Activated CD4-positive, alpha-beta T cell treated with anti-CD3 and anti-CD28 coated beads, Interleukin-2, amount 50 U/mL, for 16 hours (primary cell): ENCODE measurements around the gene PKIB.
"Not testable (repeated sequence)": the region's sequence is repeated elsewhere in the genome, so short reads cannot be mapped to it uniquely, and the experiment has no call there.

Experiments used
- DNase-seq: peaks from one replicate; pipeline ENCODE4 v3.0.0-alpha.2; 2020

The PKIB gene

GRCh38 chr6:122621638-122622037 is 11.4 kb downstream of the PKIB start:
- DNase-seq: no peak

GRCh38 chr6:122622479-122622878 is 12.3 kb downstream of the PKIB start:
- no peak for DNase-seq

GRCh38 chr6:122623279-122623678 is 13.1 kb downstream of the PKIB start:
- DNase-seq: no peak

- DNase-seq: no peak
These were observed 14.6 kb downstream of the PKIB start for GRCh38 chr6:122624853-122625252.

DNA sequence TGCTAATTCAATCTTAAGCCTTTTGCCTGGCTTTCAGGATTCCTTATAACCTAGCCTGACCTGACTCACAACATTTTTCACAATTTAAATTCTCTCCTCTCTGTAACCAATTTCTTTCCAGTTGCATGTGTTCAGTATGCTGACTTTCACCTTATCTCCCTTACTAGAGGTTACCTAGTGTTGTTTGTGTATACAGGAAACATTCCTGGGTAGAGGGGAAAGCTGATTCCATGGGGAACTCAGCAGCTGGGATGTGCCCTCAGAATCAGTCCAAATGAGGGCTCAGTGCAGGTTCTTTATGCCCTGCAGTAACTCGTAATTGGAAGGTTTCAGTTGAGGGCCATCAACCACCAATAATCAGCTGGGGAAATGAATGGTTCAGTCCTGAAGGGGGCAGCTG is 18.5 kb downstream of the PKIB start:
- no peak for DNase-seq

DNA sequence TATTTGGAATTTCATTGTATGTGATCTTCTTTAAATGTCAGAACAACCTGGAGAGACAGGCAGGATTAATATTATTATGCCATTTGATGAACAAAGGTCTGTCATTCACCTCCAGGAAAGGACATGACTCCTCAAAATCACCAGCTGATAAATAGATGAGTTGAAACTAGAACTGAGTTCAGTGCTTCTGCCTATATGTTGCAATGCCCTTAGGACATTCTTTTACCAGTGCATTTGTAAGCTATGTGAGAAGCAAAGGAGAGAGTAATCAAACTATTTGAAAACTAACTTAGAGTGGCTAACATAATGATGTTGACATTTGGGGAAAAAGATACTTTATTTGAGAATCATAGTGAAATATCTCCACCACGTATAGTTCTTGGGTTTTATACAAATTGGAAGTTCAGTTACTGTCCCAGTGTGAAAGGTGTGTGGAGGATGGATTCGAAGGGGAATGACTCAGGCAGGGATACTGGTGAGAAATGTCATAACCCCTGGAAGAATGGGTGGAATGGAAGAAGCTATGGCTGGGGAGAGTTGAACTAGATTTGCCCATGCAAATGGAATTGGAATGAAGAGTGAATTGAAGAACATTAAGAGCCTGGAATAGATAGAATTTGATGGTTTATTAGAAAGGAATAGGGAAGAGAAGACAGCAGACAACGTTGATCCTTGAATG is 21.5 kb downstream of the PKIB start:
- no peak for DNase-seq

DNA sequence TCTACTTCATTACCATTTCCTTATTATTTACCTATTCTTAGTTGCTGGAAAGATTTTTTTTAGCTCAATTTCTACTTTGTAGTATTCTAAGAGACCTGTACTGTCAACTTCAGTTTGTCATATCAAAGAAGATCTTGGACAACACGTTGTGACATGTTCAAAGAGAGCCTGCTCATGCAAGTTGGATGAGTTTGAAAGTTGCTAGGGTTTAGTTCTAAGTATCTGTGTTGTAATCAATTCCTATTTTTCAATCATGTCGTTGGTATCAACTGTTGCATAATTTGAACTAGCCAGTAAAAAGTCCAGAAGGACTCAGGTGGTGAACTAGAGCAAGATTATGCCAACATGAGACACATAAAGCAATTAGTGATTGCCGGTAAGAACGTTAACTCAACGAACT is 30.2 kb downstream of the PKIB start:
- DNase-seq: no peak

- DNase-seq: no peak
These were observed 31.6 kb downstream of the PKIB start for GRCh38 chr6:122641819-122642218.

DNA sequence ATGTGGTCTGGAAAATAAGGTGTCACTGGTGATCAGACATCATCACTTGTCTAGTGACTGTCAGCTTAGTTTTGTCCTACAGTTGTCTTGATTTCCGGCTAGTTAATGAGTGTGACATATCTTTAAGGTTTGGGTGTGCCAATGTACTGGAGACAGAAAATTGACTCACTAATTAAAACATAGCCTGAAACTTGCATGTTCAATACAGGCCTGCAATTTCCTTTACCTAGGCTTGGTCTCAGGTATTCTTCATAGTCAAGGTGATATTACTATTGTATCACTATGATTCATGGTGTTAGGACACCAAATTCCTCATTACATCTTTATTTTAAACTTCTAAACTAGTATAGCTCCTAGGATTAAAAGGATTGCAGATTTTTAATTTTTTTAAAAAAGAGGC is 32.4 kb downstream of the PKIB start:
- DNase-seq: not testable (repeated sequence)

DNA sequence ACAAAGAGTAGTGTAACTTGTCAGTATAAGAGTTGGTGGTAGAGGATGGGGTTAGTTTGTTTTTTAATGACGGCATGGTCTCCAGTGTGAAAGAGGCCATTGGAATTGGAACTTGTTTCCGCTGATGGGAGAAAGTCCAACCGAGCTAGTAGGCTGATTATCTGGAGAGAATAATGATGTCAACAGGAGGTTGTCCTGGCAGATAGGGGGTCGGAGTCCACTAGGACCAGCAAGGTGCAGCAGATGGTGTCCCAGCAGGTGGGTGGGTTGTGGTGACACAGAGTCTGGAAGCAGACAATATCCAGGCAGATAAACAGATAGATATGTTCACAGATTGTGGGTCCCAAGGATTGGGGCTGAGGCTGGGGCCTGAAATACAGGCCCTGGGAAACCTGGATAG is 35.1 kb downstream of the PKIB start:
- no peak for DNase-seq

GRCh38 chr6:122647765-122648164 is 37.6 kb downstream of the PKIB start:
- DNase-seq: no peak

GRCh38 chr6:122648726-122649125 is 38.5 kb downstream of the PKIB start:
- DNase-seq: no peak

DNA sequence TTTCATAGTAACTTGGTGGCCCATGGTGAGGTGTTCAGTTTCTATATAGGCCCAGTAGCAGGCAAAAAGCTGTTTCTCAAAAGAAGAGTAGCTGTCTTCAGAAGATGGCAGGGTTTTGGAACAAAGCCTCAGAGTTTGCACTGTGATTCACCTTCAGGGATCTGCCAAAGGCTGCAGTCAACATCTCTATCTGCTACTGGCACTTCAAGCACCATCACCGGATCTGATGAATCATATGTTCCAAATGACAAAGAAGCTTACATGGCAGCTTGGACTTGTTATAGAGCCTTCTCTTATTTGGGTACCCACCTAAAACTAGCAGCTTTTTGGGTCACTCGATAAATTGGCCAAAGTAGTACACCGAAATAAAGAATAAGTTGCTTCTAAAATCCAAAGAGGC is 39.5 kb downstream of the PKIB start:
- no peak for DNase-seq

GRCh38 chr6:122650403-122650802 is 40.2 kb downstream of the PKIB start:
- DNase-seq: no peak

DNA sequence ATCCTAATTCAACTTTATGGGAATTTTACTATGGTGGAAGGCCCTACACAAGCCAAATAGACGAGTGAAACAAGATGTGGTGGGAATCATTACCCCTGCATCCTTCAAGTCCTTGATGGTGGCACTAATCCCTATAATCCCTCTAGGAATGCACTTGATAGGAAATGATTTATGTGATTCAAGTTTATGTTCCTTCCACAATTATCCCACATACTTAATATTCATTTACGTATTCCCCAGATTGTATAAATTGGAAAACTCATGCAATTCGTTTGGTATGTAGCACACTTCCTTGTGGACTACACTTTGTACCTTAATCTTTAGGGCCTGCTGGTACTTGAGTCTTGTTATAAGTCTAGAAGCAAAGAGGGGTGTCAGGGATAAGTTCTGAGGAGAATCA is 40.8 kb downstream of the PKIB start:
- no peak for DNase-seq

GRCh38 chr6:122651604-122652003 is 41.4 kb downstream of the PKIB start:
- DNase-seq: no peak

- DNase-seq: no peak
These were observed 42.2 kb downstream of the PKIB start for GRCh38 chr6:122652431-122652830.

DNA sequence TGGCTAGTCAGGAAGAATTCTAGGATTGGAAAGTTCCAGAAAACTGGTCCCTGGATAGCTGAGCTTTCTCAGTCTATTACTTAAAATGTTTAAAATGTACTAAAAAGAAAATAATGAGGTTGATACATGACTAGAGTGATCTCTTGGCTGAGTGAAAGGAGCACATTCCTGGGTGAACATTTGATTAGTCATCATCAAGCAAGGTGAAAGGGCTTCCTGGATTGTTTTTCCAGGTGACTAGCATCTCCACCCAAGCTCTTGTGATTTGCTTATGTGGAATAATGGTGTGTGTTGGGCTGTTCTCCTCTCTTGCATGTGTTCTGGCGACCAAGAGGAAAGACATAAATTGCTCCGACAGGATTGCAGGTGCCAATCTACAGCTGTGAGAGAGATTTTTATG is 42.9 kb downstream of the PKIB start:
- DNase-seq: no peak

DNA sequence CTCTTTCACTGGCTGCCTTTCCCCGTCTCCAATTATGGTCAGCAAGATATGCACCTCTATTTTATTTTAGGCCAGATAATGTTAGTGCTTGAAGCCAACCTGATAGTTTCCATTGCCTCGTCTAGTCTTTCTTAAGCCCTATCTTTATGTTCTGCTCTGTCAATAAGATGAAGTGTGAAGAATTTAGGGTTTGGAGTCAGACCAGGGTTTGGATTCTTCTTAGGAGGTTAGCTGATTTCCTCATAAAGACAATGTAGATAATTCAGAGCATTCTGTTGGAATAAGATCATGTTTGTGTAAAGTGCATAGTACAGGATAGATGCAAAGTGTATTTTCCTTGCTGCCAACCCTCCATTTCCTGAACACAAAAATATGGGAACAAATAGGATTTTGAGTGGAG is 43.8 kb downstream of the PKIB start:
- DNase-seq: no peak

- no peak for DNase-seq
These were observed 47.4 kb downstream of the PKIB start for GRCh38 chr6:122657601-122658000.

- no peak for DNase-seq
These were observed 50.1 kb downstream of the PKIB start for GRCh38 chr6:122660296-122660695.

- no peak for DNase-seq
These were observed 53.8 kb downstream of the PKIB start for GRCh38 chr6:122663981-122664380.

- DNase-seq: no peak
These were observed 55.7 kb downstream of the PKIB start for GRCh38 chr6:122665929-122666328.

- DNase-seq: no peak
These were observed 56.2 kb downstream of the PKIB start for GRCh38 chr6:122666418-122666817.

DNA sequence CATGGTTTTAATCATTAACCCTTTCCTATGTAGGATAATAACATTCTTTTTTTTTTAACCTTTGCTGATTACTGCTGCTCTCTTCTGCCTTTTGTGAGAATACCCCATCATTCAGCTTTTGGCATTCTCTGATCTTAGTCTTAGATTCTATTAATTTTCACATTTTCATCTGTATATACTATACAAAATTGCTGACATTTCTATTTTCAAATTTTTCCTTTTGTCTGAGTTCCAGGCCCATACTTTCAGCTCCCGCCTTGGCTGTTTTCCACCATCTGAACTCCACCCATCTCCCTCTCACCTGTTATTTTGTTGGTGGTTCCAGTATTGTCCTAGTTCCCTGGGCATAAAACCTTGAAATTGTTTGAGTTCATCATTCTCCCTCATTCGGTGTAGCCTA is 59.2 kb downstream of the PKIB start:
- no peak for DNase-seq

DNA sequence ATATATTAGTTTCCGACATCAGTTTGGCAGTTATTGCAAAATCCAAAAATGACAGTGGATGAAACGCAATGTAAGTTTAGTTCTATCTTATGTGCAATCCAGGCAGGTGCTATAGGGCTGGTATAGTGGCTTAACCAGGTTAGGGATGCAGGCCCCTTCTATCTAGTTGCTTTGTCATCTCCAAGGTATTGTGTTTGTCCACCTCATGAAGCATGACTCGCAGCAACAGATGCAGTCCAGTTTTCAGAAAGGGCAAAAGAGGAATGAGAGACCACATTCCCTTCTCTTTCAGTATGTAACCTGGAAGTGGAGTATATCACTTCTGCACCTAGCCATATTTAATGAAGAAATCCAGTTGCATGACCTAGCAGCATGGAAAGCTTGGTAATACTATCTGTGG is 59.7 kb downstream of the PKIB start:
- no peak for DNase-seq
